SU-DHL-6 (cell line): Measurements from ENCODE around the gene ERV3-1.
"Not testable (repeated sequence)": the region's sequence is repeated elsewhere in the genome, so short reads cannot be mapped to it uniquely, and the experiment has no call there.

Experiments
- H2AFZ ChIP-seq: fragments of 200-600 bp; sonication (generic); 2 replicates; pipeline ENCODE4 v1.6.1; 2014; ENCODE audit warnings: low read depth, mild to moderate bottlenecking, moderate library complexity, mixed read lengths, antibody characterized with exemption, low read length; ENCODE audit not compliant: severe bottlenecking
- H3F3A ChIP-seq: fragments of 200-600 bp; shearing (Covaris generic); 2 replicates; pipeline ENCODE4 v1.6.0; 2016; ENCODE audit warnings: antibody characterized with exemption, mild to moderate bottlenecking; ENCODE audit not compliant: insufficient read depth
- H3K27ac ChIP-seq: fragments of 200-600 bp; sonication (generic); 2 replicates; pipeline ENCODE4 v1.5.1; 2016; ENCODE audit warnings: low read depth, mild to moderate bottlenecking, low read length, moderate library complexity, mixed read lengths
- H3K27me3 ChIP-seq: fragments of 200-600 bp; sonication (generic), shearing (Covaris generic); 2 replicates; pipeline ENCODE4 v1.6.0; 2014; ENCODE audit warnings: mild to moderate bottlenecking, low read length
- H3K36me3 ChIP-seq: fragments of 200-600 bp; sonication (generic); 2 replicates; pipeline ENCODE4 v1.6.1; 2014; ENCODE audit warnings: mild to moderate bottlenecking, low read length, mixed read lengths
- H3K4me2 ChIP-seq: fragments of 300-600, 200-600 bp; shearing (Covaris generic), sonication (generic); 2 replicates; pipeline ENCODE4 v1.6.0; 2014; ENCODE audit warnings: low read length, low read depth, mild to moderate bottlenecking; ENCODE audit not compliant: poor library complexity, severe bottlenecking
- H3K4me3 ChIP-seq: fragments of 200-600 bp; sonication (generic); 2 replicates; pipeline ENCODE4 v1.5.1; 2014; ENCODE audit warnings: antibody characterized with exemption, low read length, mild to moderate bottlenecking, mixed read lengths; ENCODE audit not compliant: insufficient read depth, poor library complexity, severe bottlenecking
- H3K79me2 ChIP-seq: fragments of 200-600 bp; sonication (generic); 2 replicates; pipeline ENCODE4 v1.6.1; 2014; ENCODE audit warnings: mild to moderate bottlenecking, low read length, moderate library complexity; ENCODE audit not compliant: insufficient read depth
- H3K9ac ChIP-seq: fragments of 200-600 bp; sonication (generic); 2 replicates; pipeline ENCODE4 v1.7.0; 2014; ENCODE audit warnings: mild to moderate bottlenecking, low read length
- H3K9me2 ChIP-seq: fragments of 200-600 bp; sonication (generic); replicated peaks from 2 replicates; pipeline ENCODE4 v1.6.1; 2014; ENCODE audit warnings: low read length; ENCODE audit not compliant: insufficient read depth
- H3K9me3 ChIP-seq: fragments of 200-600 bp; sonication (generic); 2 replicates; pipeline ENCODE4 v1.6.1; 2014; ENCODE audit warnings: low read length, mixed read lengths; ENCODE audit not compliant: insufficient read depth
- H4K20me1 ChIP-seq: fragments of 200-600 bp; sonication (generic); 2 replicates; pipeline ENCODE4 v1.6.1; 2014; ENCODE audit warnings: low read depth, mild to moderate bottlenecking, antibody characterized with exemption, low read length, moderate library complexity, mixed read lengths
- CTCF ChIP-seq: fragments of 200-600 bp; sonication (generic); IDR thresholded peaks from one replicate; pipeline ENCODE4 v1.5.1; 2017; ENCODE audit warnings: antibody characterized with exemption, mild to moderate bottlenecking, low read length, moderate library complexity; ENCODE audit not compliant: insufficient read depth, poor library complexity, severe bottlenecking
- EZH2phosphoT487 ChIP-seq: fragments of 200-600 bp; sonication (generic), shearing (Covaris generic); conservative IDR thresholded peaks from 2 replicates; pipeline ENCODE4 v1.6.1; 2018; ENCODE audit warnings: mild to moderate bottlenecking, antibody characterized with exemption, low read length, moderate library complexity, mixed read lengths

The ERV3-1 gene

GRCh38 chr7:65006094-65006992 is at the start of gene ERV3-1:
TSS of gene ERV3-1 (minus strand) at chr7:65006687. CDS start at chr7:64993026, 13,661 bp downstream.
- H4K20me1 ChIP-seq = no peaks in the 10 kb centered on the region
- peak within 1 kb of the TSS; percentile 84 for H3K4me3 ChIP-seq
- peak within 1 kb of the TSS; percentile 88 for H3K9ac ChIP-seq
- no peaks in the 10 kb centered on the region for H3K9me3 ChIP-seq
- TF ChIP-seq CTCF (no peak), EZH2phosphoT487 (no peak)
- peaks cover 51% of the 10 kb centered on the region for H3K79me2 ChIP-seq
- H3K36me3 ChIP-seq = peaks cover 9% of the 10 kb centered on the region; the same call in 1 of the 2 replicates
- no peaks in the 10 kb centered on the region for H3K27me3 ChIP-seq
- 0 out of 2 replicates have a peak, but pooled peaks cover 6% of the 10 kb centered on the region for H3F3A ChIP-seq
- H3K9me2 ChIP-seq = no peaks in the 10 kb centered on the region
- H2AFZ ChIP-seq = peak within 1 kb of the TSS; percentile 85
- H3K27ac ChIP-seq = peak within 1 kb of the TSS; percentile 74
- peak within 1 kb of the TSS; percentile 89 for H3K4me2 ChIP-seq

GRCh38 chr7:65055786-65056185 is 49.3 kb upstream of the ERV3-1 start:
- H3K36me3 ChIP-seq, H2AFZ ChIP-seq, H3K79me2 ChIP-seq, H4K20me1 ChIP-seq, H3K9ac ChIP-seq, H3K27me3 ChIP-seq, H3F3A ChIP-seq, H3K9me2 ChIP-seq, H3K4me2 ChIP-seq, H3K4me3 ChIP-seq, H3K9me3 ChIP-seq, H3K27ac ChIP-seq: not testable (repeated sequence)

GRCh38 chr7:65054466-65054994 is 48.0 kb upstream of the ERV3-1 start:
- not testable (repeated sequence) for H3K27me3 ChIP-seq, H3K9me3 ChIP-seq

GRCh38 chr7:65051654-65052053 is 45.2 kb upstream of the ERV3-1 start:
- not testable (repeated sequence) for H2AFZ ChIP-seq, H3K79me2 ChIP-seq, H4K20me1 ChIP-seq, H3K36me3 ChIP-seq, H3F3A ChIP-seq, H3K9me3 ChIP-seq, H3K4me2 ChIP-seq, H3K9ac ChIP-seq, H3K9me2 ChIP-seq, H3K27ac ChIP-seq, H3K4me3 ChIP-seq, H3K27me3 ChIP-seq

More at GRCh38 chr7:65054466-65054994, 48.0 kb upstream of the ERV3-1 start:
- not testable (repeated sequence) for H3F3A ChIP-seq, H3K4me2 ChIP-seq, H2AFZ ChIP-seq, H3K36me3 ChIP-seq, H3K9me2 ChIP-seq, H3K9ac ChIP-seq, H3K4me3 ChIP-seq, H3K27ac ChIP-seq, H3K79me2 ChIP-seq, H4K20me1 ChIP-seq

GRCh38 chr7:65051139-65051538 is 44.7 kb upstream of the ERV3-1 start:
- not testable (repeated sequence) for H3K4me2 ChIP-seq, H3K9me3 ChIP-seq, H3K36me3 ChIP-seq, H3K27ac ChIP-seq, H3K9ac ChIP-seq, H3K9me2 ChIP-seq, H3K27me3 ChIP-seq, H3F3A ChIP-seq, H3K4me3 ChIP-seq, H4K20me1 ChIP-seq, H3K79me2 ChIP-seq, H2AFZ ChIP-seq

- H2AFZ ChIP-seq, H3K36me3 ChIP-seq, H3K9me2 ChIP-seq, H3K79me2 ChIP-seq, H3F3A ChIP-seq, H3K27ac ChIP-seq, H4K20me1 ChIP-seq, H3K4me3 ChIP-seq, H3K4me2 ChIP-seq, H3K9ac ChIP-seq, H3K9me3 ChIP-seq, H3K27me3 ChIP-seq: not testable (repeated sequence)
Observed at GRCh38 chr7:65046329-65046728, 39.8 kb upstream of the ERV3-1 start.

GRCh38 chr7:65045589-65045988 is 39.1 kb upstream of the ERV3-1 start:
- H3K27ac ChIP-seq, H3K79me2 ChIP-seq, H4K20me1 ChIP-seq, H3K4me3 ChIP-seq, H3K27me3 ChIP-seq, H3F3A ChIP-seq, H2AFZ ChIP-seq, H3K9me2 ChIP-seq, H3K4me2 ChIP-seq, H3K9me3 ChIP-seq, H3K9ac ChIP-seq, H3K36me3 ChIP-seq: not testable (repeated sequence)
